ENCODE measurements around the gene CAPN5.

CAPN5 gene

DNA sequence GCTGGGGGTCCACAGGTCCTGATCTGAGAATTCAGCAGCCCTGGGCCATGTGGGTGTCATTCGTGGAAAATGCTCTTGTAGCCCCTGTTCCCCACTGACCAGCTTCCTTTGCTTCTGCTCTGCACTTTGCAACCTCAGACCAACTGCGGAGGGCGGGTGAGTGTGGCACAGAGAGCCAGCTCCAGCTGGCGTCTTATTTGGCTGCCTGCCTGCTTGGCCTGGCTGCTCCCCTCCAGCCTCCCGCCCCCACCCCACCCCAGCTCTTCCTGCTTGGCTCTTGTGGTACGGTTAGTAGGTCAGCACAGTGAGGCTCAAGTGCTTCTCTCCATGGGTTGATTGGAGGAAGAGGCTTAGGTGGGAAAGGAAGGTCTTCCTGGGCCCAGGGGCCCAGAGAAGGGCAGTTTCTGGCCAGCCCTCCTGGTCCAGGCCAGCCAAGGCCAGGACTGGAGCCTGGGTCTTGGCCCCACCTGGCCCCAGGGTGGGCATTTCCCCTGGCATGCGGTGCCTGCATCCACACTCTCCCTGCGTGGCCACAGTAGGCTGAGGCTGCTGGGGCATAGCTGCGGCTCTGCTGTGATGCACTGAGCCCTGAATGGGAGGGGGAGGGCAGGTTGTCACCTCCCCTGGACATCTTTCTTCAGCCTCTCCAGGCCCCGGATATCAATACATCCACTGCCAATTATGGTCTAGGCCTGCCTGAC, 87.8 kb downstream of the CAPN5 start:
- no peak for DNase-seq

DNA sequence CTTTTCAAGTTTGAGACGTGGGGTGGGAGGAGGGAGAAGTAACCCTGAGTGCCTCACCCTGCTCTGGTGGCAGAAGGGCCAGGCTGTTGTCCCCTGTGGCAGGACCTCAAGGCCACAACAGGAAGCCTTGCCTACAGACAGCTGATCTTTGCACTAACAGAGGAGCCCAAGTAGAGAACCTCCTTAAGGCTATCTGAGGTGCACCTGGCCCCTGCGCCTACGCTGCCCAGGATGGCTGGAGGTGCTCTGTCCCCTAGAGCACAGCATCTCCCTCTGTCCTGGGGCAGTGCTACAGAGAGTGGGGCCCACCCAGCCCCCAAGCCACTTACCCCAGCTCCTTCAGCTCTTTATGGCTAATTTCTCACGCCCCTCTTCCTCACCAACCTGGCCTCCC, 88.3 kb downstream of the CAPN5 start:
- no peak for DNase-seq

DNA sequence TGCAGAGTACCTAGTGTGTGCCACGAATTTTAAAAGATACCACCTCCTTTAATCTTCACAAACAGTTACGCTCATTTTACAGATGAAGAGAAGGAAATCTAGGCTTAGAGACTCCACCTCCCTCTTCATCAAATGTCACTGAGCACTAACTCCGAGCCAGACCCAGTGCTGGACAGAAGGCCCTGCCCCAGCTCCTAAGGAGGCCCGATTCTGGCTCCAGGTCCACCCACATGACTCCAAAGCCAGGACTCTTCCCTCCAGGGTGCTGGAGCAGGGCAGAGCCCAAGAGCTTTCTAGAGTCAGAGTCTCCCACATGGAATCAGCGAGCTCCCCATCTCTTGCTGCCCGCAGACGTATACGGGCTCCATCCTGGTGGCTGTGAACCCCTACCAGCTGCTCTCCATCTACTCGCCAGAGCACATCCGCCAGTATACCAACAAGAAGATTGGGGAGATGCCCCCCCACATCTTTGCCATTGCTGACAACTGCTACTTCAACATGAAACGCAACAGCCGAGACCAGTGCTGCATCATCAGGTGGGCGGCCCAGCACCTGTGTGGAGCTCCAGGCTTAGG, 88.9 kb downstream of the CAPN5 start:
- no peak for DNase-seq

GRCh38 chr11:77156396-77157195, 89.8 kb downstream of the CAPN5 start:
- no peak for DNase-seq

GRCh38 chr11:77158041-77158695, 91.4 kb downstream of the CAPN5 start:
- no peak for DNase-seq

- DNase-seq, result no peak
Measured at GRCh38 chr11:77159219-77159936, 92.6 kb downstream of the CAPN5 start.

DNA sequence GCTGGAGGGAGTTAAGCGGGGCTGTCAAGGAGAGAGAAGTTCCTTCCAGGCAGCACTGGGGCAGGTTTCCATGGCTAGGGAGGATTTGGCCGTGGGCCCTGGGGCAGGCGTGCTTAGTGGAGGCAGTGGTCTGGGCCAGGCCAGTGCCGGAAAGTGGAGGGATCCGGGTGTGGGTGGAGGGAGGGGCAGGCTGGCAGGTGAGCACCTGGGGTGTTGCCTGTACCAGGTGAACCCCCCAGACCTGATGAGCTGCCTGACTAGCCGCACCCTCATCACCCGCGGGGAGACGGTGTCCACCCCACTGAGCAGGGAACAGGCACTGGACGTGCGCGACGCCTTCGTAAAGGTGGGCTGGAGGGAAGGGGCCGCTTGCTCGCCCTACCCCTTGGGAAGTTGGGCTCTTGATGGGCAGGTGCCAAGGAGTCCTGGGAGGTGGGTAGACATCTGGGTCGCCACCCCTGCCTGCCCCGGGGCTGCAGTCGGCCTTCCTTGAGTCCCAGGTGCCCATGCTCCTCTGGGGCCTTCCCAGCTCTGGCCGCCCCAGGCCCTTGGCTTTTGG, 93.2 kb downstream of the CAPN5 start:
- DNase-seq, result no peak

DNA sequence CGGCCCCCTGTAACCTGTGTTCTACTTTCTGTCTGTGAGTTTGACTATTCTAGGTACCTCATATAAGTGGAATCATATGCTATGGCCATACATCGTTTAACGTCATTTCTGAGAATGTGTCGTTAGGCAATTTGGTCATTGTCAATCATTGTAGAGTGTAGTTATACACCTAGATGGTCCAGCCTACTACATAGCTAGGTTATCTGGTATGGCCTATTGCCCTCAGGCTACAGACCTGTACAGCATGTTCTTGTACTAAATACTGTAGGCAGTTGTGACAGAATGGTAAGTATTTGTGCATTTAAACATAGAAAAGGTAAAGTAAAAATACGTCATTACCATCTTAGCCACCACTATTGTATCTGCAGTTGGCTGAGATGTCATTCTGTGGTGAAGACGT, 96.5 kb downstream of the CAPN5 start:
- DNase-seq, result no peak

DNA sequence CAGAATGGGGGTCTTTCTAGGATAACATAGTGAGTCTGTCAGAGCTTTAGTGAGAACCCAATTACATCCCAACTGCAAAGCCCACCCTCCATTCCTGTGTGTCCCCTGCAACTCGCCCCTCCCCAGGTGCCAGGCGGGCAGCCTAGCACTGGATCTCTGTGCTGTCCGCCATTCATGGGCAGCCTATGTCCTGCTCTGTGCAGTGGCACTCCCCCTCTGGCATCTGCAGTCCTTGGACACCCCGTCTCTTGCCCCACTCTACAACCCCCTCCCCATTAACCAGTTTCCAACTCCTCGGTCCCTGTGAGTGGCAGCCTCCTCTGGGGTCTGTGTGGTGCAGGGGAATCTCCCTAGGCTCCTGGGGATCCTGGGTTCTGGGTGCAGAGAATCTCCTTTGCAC, 98.3 kb downstream of the CAPN5 start:
- DNase-seq, result no peak

DNA sequence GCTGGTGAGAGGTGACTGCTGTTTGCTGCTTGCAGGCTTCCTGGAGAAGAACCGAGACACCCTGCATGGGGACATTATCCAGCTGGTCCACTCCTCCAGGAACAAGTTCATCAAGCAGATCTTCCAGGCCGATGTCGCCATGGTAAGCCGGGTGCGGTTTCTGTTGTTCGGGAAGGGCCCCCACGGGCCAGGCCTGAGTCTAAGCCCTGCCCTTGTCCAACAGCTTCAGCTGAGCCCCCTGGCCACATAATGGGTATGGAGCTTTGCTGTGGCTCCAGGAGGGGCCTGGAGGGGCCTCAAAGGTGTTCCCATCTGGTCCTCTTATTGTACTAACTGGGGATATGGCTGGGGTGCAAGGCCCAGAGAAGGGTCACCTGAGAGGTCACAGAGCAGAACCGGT, 99.2 kb downstream of the CAPN5 start:
- no peak for DNase-seq

GRCh38 chr11:77167111-77167626, 100.4 kb downstream of the CAPN5 start:
- no peak for DNase-seq

- DNase-seq, result no peak
Measured at GRCh38 chr11:77167791-77168190, 101.0 kb downstream of the CAPN5 start.

GRCh38 chr11:77170107-77170506, 103.3 kb downstream of the CAPN5 start:
- DNase-seq, result no peak

DNA sequence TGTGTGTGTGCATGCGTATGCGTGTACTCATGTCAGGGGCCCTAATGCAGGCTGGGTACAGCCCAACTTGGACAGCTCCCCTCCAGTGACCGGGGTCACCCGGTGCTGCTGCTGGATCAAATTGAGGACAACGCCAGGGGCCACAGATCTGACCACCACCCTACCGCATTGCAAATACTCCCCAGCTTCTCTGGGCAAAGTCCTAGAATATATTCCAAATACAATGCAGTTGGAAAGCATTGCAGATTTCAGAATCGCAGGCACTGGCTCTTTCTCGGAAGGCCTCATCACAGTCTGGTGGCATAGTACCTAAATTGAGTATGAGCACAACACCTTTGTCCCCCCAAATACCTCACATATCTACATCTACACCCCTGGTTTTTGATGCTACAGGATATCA, 104.5 kb downstream of the CAPN5 start:
- DNase-seq, result no peak

- DNase-seq, result no peak
Measured at GRCh38 chr11:77171885-77172665, 105.3 kb downstream of the CAPN5 start.

- no peak for DNase-seq
Measured at GRCh38 chr11:77172666-77172982, 105.9 kb downstream of the CAPN5 start.

GRCh38 chr11:77173494-77173893, 106.7 kb downstream of the CAPN5 start:
- DNase-seq, result no peak

DNA sequence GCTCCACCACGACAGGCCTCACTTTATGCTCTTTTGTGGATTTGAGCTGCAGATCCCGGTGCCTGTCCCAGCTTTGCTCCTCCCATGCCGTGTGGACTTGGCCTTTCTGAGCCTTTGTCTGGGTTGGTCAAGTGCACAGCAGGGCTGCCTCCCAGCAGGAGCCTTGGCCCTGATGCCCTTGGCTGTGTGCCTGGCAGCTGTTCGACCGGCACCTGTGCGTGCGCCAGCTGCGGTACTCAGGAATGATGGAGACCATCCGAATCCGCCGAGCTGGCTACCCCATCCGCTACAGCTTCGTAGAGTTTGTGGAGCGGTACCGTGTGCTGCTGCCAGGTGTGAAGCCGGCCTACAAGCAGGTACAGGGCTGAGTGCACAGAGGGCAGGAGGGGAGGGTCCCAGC, 107.8 kb downstream of the CAPN5 start:
- no peak for DNase-seq

- DNase-seq, result no peak
Measured at GRCh38 chr11:77175021-77175842, 108.5 kb downstream of the CAPN5 start.

All from activated CD4-positive, alpha-beta T cell treated with anti-CD3 and anti-CD28 coated beads for 4 hours (primary cell).